Measurements from ENCODE around the gene S100A16.
A peak's percentile ranks its signal among the peaks of the same experiment; 100 is the strongest.

Gene S100A16

GRCh38 chr1:153626477-153626903 is 13.6 kb upstream of the S100A16 start:
- peak overlapping the region; percentile 83; the same call in 1 of the 2 replicates for H3K9ac ChIP-seq (ENCODE audit: low read depth, low read length)
- peaks cover 20% of the 10 kb centered on the region for H3K4me1 ChIP-seq (ENCODE audit: insufficient read depth, low read length)
- peaks cover 6% of the 10 kb centered on the region for H3K27me3 ChIP-seq (ENCODE audit: insufficient read depth, low read length)
- no peak overlapping the region for H3K27ac ChIP-seq (ENCODE audit: low read length)
- peaks cover 29% of the 10 kb centered on the region for H3K36me3 ChIP-seq (ENCODE audit: insufficient read depth, low read depth, low read length)
- no peaks in the 10 kb centered on the region for H3K9me3 ChIP-seq (ENCODE audit: insufficient read depth, low read depth, low read length)
- H3K4me3 ChIP-seq (ENCODE audit: low read length) = peak overlapping the region; percentile 82

DNA sequence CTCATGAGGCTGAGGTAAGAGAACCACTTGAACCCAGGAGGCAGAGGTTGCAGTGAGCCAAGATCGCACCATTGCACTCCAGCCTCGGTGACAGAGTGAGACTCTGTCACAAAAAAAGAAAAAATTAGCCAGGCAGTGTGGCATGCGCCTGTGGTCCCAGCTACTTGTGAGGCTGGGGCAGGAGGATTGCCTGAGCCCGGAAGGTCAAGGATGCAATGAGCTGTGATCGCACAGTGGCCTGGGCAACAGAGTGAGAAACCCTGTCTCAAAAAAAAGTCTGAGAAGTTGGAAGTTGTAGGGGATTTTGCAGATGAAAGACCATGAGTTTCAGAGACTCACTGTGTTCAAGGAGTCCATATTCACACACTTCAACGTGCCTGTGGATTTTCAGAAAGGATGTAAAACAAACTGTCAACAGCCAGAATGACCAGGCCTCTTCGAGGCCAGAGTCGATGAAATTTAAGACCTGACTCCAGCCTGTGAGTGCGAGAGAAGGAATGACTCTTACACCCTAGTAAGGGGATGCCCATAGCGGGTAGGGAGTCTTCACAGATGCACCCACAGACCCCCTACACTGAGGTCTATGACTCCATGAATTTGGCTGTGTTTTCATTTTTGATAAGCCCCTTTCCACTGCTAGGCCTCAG is 12.2 kb upstream of the S100A16 start:
- Histone ChIP-seq H3K27me3 (ENCODE audit: insufficient read depth, low read length) (peaks cover 6% of the 10 kb centered on the region), H3K4me3 (ENCODE audit: low read length) (no peak overlapping the region), H3K9ac (ENCODE audit: low read depth, low read length) (no peak overlapping the region), H3K9me3 (ENCODE audit: insufficient read depth, low read depth, low read length) (no peaks in the 10 kb centered on the region), H3K27ac (ENCODE audit: low read length) (no peak overlapping the region), H3K36me3 (ENCODE audit: insufficient read depth, low read depth, low read length) (peaks cover 38% of the 10 kb centered on the region), H3K4me1 (ENCODE audit: insufficient read depth, low read length) (peaks cover 20% of the 10 kb centered on the region)

DNA sequence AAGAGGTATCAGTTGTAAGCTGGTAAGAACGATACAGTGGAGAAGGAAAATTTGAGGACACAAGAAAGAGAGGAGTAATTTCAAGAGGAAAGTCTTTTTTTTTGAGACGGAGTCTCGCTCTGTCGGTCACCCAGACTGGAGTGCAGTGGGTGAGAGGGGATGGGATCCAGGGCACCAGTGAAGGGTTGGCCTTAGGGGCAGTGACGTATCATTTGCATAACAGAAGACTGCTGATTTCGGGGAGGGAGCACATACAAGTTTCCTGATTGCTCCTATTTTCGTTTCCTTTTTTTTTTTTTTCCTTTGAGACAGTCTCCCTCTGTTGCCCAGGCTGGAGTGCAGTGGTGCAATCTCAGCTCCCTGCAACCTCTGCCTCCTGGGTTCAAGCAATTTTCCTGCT is 10.2 kb upstream of the S100A16 start:
- peaks cover 42% of the 10 kb centered on the region for H3K36me3 ChIP-seq (ENCODE audit: insufficient read depth, low read depth, low read length)
- H3K9me3 ChIP-seq (ENCODE audit: insufficient read depth, low read depth, low read length) = no peaks in the 10 kb centered on the region
- peak overlapping the region; percentile 15; the same call in 1 of the 2 replicates for H3K9ac ChIP-seq (ENCODE audit: low read depth, low read length)
- H3K27ac ChIP-seq (ENCODE audit: low read length) = no peak overlapping the region
- peaks cover 6% of the 10 kb centered on the region for H3K27me3 ChIP-seq (ENCODE audit: insufficient read depth, low read length)
- H3K4me3 ChIP-seq (ENCODE audit: low read length) = no peak overlapping the region
- H3K4me1 ChIP-seq (ENCODE audit: insufficient read depth, low read length) = peaks cover 20% of the 10 kb centered on the region

GRCh38 chr1:153619171-153619570 is 6.2 kb upstream of the S100A16 start:
- H3K27ac ChIP-seq (ENCODE audit: low read length) = no peak overlapping the region
- no peak overlapping the region for H3K4me3 ChIP-seq (ENCODE audit: low read length)
- H3K9me3 ChIP-seq (ENCODE audit: insufficient read depth, low read depth, low read length) = no peaks in the 10 kb centered on the region
- H3K27me3 ChIP-seq (ENCODE audit: insufficient read depth, low read length) = no peaks in the 10 kb centered on the region
- no peak overlapping the region for H3K9ac ChIP-seq (ENCODE audit: low read depth, low read length)
- H3K36me3 ChIP-seq (ENCODE audit: insufficient read depth, low read depth, low read length) = peaks cover 32% of the 10 kb centered on the region
- peaks cover 13% of the 10 kb centered on the region for H3K4me1 ChIP-seq (ENCODE audit: insufficient read depth, low read length)

GRCh38 chr1:153617663-153618062 is 4.7 kb upstream of the S100A16 start:
- peaks cover 5% of the 10 kb centered on the region; the same call in 1 of the 2 replicates for H3K4me1 ChIP-seq (ENCODE audit: insufficient read depth, low read length)
- no peaks in the 10 kb centered on the region for H3K9me3 ChIP-seq (ENCODE audit: insufficient read depth, low read depth, low read length)
- H3K36me3 ChIP-seq (ENCODE audit: insufficient read depth, low read depth, low read length) = peaks cover 23% of the 10 kb centered on the region
- no peaks in the 10 kb centered on the region for H3K27me3 ChIP-seq (ENCODE audit: insufficient read depth, low read length)
- no peak overlapping the region for H3K9ac ChIP-seq (ENCODE audit: low read depth, low read length)
- H3K27ac ChIP-seq (ENCODE audit: low read length) = no peak overlapping the region
- H3K4me3 ChIP-seq (ENCODE audit: low read length) = no peak overlapping the region

- Histone ChIP-seq H3K27me3 (ENCODE audit: insufficient read depth, low read length) (no peaks in the 10 kb centered on the region), H3K4me1 (ENCODE audit: insufficient read depth, low read length) (peaks cover 10% of the 10 kb centered on the region; the same call in 1 of the 2 replicates), H3K9ac (ENCODE audit: low read depth, low read length) (no peak overlapping the region), H3K9me3 (ENCODE audit: insufficient read depth, low read depth, low read length) (no peaks in the 10 kb centered on the region), H3K36me3 (ENCODE audit: insufficient read depth, low read depth, low read length) (peaks cover 16% of the 10 kb centered on the region), H3K27ac (ENCODE audit: low read length) (no peak overlapping the region), H3K4me3 (ENCODE audit: low read length) (no peak overlapping the region)
Measured at GRCh38 chr1:153616917-153617311, 4.0 kb upstream of the S100A16 start.

DNA sequence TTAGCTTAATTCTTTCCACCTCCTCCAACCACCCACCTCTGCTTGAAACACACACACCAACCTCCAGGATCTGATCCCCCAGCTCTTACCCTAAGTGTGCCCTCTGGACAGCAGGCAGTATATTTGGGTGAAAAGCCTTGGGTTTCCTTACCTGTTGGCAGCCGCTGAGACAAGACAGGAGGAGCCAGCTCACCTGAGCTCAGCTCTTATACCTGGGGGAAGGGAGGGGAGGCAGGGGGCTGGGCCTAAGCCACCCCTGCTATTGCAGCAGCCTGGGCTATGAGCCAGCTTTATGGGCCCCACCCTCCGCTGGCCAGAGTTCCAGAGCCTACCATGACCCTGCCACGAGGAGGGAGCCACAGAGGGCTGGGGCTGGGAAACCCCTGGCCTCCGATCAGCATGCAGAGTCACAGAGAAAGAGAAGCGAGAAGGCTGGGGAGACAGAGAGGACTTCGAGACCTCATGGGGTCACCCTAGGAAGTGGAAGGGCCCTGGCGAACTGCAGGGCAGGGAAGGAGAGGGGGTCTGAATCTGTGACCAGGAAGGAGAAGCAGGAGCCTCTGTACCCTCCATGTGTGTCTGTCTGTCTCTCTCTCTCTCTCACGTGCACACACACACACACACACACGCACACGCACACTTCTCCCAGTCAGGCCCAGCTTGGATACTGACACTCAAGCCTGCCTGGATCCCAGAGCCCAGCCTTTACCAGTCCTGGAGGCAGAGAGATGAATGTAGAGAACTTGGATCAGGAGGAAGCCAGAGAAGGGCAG is 3.4 kb upstream of the S100A16 start, which contains the start of gene S100A14:
Gene S100A14, minus strand, starts transcription at position 182 of the 773 bp plus-strand sequence. CDS start 467 bp downstream, outside the sequence.
- Histone ChIP-seq H3K9me3 (ENCODE audit: insufficient read depth, low read depth, low read length) (no peaks in the 10 kb centered on the region), H3K36me3 (ENCODE audit: insufficient read depth, low read depth, low read length) (peaks cover 13% of the 10 kb centered on the region), H3K27ac (ENCODE audit: low read length) (no peak within 1 kb of the TSS), H3K4me1 (ENCODE audit: insufficient read depth, low read length) (peaks cover 10% of the 10 kb centered on the region; the same call in 1 of the 2 replicates), H3K4me3 (ENCODE audit: low read length) (no peak within 1 kb of the TSS), H3K27me3 (ENCODE audit: insufficient read depth, low read length) (no peaks in the 10 kb centered on the region), H3K9ac (ENCODE audit: low read depth, low read length) (no peak within 1 kb of the TSS)

DNA sequence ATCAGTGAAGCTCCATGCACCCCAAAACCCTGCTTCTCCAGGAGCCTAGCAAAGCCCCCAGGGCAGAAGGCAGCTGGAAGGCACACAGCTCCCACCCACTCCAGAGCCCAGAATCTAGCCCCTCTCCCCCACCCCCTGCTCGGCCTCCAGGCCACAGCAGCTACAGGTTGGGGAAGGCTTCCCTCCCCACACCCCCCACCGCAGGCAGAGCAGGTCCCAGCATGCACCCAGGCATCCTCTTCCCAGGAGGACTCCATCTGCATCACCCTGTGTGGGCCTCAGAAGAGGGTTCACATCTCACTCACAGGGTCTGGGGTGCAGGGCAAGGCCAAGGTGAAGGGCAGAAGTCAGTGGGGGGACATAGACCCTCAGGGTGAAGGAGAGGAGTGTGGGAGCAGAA is 2.5 kb upstream of the S100A16 start:
- H3K9ac ChIP-seq (ENCODE audit: low read depth, low read length) = no peak overlapping the region
- H3K4me3 ChIP-seq (ENCODE audit: low read length) = no peak overlapping the region
- no peaks in the 10 kb centered on the region for H3K27me3 ChIP-seq (ENCODE audit: insufficient read depth, low read length)
- no peak overlapping the region for H3K27ac ChIP-seq (ENCODE audit: low read length)
- peaks cover 8% of the 10 kb centered on the region for H3K36me3 ChIP-seq (ENCODE audit: insufficient read depth, low read depth, low read length)
- no peaks in the 10 kb centered on the region for H3K9me3 ChIP-seq (ENCODE audit: insufficient read depth, low read depth, low read length)
- H3K4me1 ChIP-seq (ENCODE audit: insufficient read depth, low read length) = peaks cover 10% of the 10 kb centered on the region; the same call in 1 of the 2 replicates

DNA sequence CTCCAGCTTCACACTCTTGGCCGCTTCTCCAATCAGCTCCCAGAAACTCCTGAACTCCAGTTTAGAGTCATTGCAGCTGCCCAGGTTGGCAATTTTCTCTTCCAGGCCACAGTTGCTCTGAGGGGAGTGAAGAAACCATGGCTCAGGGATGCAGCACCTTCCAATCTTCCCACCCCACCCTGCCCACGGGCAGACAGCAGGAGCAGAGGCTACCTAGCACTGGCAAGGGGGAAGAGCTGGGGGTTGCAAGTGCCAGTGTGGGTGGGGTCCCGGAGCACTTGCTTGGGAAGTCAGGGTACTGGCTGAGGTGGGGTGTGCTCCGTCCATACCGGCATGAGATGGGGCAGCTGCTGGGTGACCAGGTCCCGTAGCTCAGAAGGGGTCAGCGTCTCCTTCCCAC is 2.0 kb upstream of the S100A16 start:
- peaks cover 5% of the 10 kb centered on the region; the same call in 1 of the 2 replicates for H3K36me3 ChIP-seq (ENCODE audit: insufficient read depth, low read depth, low read length)
- H3K27me3 ChIP-seq (ENCODE audit: insufficient read depth, low read length) = no peaks in the 10 kb centered on the region
- no peak overlapping the region for H3K27ac ChIP-seq (ENCODE audit: low read length)
- no peak overlapping the region for H3K4me3 ChIP-seq (ENCODE audit: low read length)
- no peak overlapping the region for H3K9ac ChIP-seq (ENCODE audit: low read depth, low read length)
- peaks cover 12% of the 10 kb centered on the region for H3K4me1 ChIP-seq (ENCODE audit: insufficient read depth, low read length)
- no peaks in the 10 kb centered on the region for H3K9me3 ChIP-seq (ENCODE audit: insufficient read depth, low read depth, low read length)

DNA sequence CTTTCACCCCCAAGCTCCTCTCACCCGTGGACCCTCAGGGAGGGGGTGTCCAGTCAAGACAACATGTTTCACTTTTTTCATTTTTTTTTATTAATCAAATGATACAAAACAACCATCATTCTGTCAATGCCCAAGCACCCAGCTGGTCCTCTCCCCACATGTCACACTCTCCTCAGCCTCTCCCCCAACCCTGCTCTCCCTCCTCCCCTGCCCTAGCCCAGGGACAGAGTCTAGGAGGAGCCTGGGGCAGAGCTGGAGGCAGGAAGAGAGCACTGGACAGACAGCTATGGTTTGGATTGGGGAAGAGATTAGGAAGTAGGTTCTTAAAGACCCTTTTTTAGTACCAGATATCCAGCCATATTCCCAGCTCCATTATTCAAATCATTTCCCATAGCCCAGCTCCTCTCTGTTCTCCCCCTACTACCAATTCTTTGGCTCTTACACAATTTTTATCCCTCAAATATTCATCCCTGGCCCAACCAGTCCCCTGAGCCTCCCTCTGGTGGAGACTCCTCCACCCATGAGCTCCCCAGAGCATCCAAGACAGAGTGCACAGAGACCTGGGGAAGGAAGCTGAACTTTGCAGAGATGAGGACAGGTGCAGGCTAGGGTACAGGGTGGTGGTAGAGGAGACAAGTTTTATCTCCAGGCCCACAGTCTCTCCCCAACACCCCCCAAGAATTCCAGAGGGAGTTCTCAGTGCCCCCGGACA is 1.4 kb upstream of the S100A16 start:
- H3K9ac ChIP-seq (ENCODE audit: low read depth, low read length) = no peak overlapping the region
- H3K27ac ChIP-seq (ENCODE audit: low read length) = no peak overlapping the region
- H3K4me1 ChIP-seq (ENCODE audit: insufficient read depth, low read length) = peaks cover 18% of the 10 kb centered on the region

GRCh38 chr1:153613406-153613805 is 469 bp upstream of the S100A16 start:
- Histone ChIP-seq H3K4me3 (ENCODE audit: low read length) (0 out of 2 replicates have a peak overlapping the region, but pooled peaks have one; percentile 53), H3K9me3 (ENCODE audit: insufficient read depth, low read depth, low read length) (no peaks in the 10 kb centered on the region), H3K36me3 (ENCODE audit: insufficient read depth, low read depth, low read length) (0 out of 2 replicates have a peak, but pooled peaks cover under 1% of the 10 kb centered on the region), H3K4me1 (ENCODE audit: insufficient read depth, low read length) (peaks cover 26% of the 10 kb centered on the region), H3K27me3 (ENCODE audit: insufficient read depth, low read length) (no peaks in the 10 kb centered on the region), H3K27ac (ENCODE audit: low read length) (no peak overlapping the region), H3K9ac (ENCODE audit: low read depth, low read length) (no peak overlapping the region)

More for the DNA sequence above, 1.4 kb upstream of the S100A16 start:
- Histone ChIP-seq H3K9me3 (ENCODE audit: insufficient read depth, low read depth, low read length) (no peaks in the 10 kb centered on the region), H3K36me3 (ENCODE audit: insufficient read depth, low read depth, low read length) (peaks cover 5% of the 10 kb centered on the region; the same call in 1 of the 2 replicates), H3K27me3 (ENCODE audit: insufficient read depth, low read length) (no peaks in the 10 kb centered on the region), H3K4me3 (ENCODE audit: low read length) (no peak overlapping the region)
